Sciatic nerve (tissue), 2 donors: ENCODE results near the gene TCAP. TPM values are rescaled to one million over a fixed set of nuclear protein-coding genes. Genes with fewer than 3 reads are reported as not detected.

Experiments
- ATAC-seq: fragments of 200-7000 bp; cut with Tn5 transposase; one replicate; pipeline ENCODE4 v1.9.1; 2020; ENCODE audit warnings: mild to moderate bottlenecking, moderate library complexity
- DNase-seq: peaks from one replicate; pipeline ENCODE4 v3.0.0-alpha.2; 2020; ENCODE audit warnings: low spot score
- intact Hi-C: fragments of 100-400 bp; cut with DNase I; formaldehyde crosslinking; loops from one replicate; pipeline ENCODE4 v1.14.2; 2022
- total RNA-seq: library from RNA; stranded (reverse); fragmentation: NEBNext Ultra II Directional; extraction: Animal tissue kit (Norgen Biotek cat#: 25700); gene quantifications from one replicate; pipeline ENCODE4 v1.2.1, GENCODE V29; 2021
- donor health status: DM: no; HTN: no; CAD: no.
- donor health status: DM: no; HTN: no; CAD: no.

The TCAP gene, protein sequence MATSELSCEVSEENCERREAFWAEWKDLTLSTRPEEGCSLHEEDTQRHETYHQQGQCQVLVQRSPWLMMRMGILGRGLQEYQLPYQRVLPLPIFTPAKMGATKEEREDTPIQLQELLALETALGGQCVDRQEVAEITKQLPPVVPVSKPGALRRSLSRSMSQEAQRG
- total RNA-seq = 2.0 TPM

- no peak for DNase-seq
- ATAC-seq = no peak
- intact Hi-C loops = no loop called here
Measured at GRCh38 chr17:39664581-39665561, at the start of gene TCAP. TCAP (plus strand) TSS chr17:39665349; CDS start chr17:39665360, 11 bp downstream.

GRCh38 chr17:39615434-39615833 lies 49.7 kb upstream of the TCAP start:
- intact Hi-C loops = no loop called here
- ATAC-seq (no peak), DNase-seq (no peak)

DNA sequence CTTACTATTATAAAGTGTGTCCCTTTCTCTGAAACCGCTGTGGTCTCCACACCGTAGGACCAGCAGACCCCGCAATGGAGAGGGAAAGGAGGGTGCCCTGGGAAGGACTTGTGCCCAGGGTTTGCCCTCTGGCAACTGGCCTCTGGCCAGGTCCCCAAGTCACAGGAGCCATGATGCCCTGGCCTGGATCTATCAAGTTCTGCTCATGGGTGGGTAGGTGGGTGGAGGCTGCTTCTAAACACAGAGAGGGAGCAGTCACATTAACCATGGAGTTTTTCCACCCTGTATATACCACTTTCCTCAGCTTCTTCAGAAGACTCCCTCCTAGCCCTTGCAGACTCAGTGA lies 48.1 kb upstream of the TCAP start:
- ATAC-seq = no peak
- intact Hi-C loops = no loop called here
- no peak for DNase-seq

- no peak for ATAC-seq
- peak; percentile 71 for DNase-seq
- intact Hi-C loops = no loop called here
Measured at GRCh38 chr17:39617446-39618245, 47.5 kb upstream of the TCAP start.

- DNase-seq (no peak), ATAC-seq (no peak)
- intact Hi-C loops = no loop called here
Measured at GRCh38 chr17:39618246-39618913, 46.8 kb upstream of the TCAP start.

- no peak for DNase-seq
- no peak for ATAC-seq
- intact Hi-C loops = no loop called here
Measured at GRCh38 chr17:39618956-39619785, 46.0 kb upstream of the TCAP start.

DNA sequence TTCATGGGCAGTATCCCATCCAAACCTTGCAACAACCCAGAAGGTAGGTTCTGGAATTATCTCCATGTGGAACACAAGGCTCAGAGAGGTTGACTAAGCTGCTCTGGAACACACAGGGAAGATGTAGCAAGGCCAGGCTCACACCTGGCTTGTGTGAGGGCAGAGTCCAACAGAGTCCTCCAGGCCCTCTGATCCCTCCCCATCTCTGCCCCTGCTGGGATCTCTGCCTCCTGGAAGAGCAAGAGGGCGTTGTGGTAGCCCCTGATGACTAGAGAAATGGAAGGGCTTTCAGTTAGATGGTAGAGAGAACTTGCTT lies 45.4 kb upstream of the TCAP start:
- DNase-seq (no peak), ATAC-seq (no peak)
- intact Hi-C loops = loop anchor here (5.0 kb wide), 2 partner anchors 53 to 133 kb away; no protein-coding TSS in a partner anchor

DNA sequence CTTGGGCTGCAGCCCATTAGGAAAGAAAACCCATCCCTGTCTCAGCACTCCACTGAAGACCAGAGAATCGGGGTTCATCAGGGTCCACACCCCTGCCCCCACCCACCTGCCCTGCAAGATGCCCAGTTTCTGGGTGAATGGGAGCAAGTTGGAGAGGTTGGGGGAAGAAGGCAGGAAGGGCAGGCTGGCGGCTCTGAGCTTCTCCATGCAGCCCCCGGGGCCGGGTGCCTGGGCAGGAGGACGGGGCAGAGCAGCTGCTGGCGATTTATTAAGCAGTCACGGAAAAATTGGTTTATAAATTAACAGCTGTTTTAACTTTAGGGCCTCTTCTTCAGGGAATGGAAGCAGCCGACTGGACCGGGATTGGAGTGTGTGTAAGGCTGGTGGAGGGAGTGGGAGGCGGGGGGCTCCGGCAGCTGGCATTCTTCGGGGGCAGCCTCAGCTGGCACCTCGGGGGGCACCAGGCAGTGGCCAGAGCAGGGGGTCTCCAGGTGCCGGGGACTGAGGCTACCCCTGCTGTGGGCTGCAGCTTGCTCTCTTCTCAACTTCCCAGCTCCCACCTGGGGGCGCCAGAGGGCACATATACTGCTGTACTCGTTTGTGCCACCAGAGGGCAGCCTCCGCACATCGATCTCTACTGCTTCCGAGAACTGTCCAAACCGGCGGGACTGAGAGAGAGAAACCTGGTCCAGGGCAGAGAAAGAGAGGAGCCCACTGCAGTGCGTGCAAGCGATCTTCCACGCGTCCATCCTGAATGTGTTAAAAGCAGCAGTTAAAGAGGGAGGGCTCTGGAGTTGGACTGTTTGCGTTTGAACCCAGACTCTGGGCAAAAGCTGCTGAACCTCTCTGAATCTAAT lies 43.4 kb upstream of the TCAP start:
- intact Hi-C loops = loop anchor here (5.0 kb wide), 2 partner anchors 51 to 131 kb away; no protein-coding TSS in a partner anchor
- DNase-seq = peak; percentile 91
- ATAC-seq = peak; percentile 81

DNA sequence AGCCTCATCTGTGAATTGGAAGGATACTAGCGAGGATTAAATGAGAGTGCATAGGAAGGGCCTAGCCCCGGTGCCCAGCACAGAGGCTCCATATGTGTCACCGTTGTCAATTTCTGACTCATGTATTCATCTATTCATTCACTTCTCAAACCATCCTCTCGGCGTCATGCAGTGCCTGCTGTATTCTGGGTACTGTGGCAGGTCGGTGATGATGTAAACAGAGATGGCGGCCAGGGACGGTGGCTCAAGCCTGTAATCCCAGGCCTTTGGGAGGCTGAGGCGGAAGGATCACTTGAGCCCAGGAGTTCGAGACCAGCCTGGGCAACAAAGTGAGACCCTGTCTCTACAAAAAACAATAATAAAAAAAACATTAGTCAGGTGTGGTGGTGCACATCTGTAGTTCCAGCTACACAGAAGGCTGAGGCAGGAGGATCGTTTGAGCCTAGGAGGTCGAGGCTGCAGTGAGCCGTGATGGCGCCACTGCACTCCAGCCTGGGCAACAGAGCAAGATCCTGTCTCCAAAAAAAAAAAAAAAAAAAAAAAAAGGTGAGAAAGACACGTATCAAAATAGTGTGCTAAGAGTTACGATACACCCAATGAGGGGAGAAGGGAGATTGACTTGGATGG lies 42.7 kb upstream of the TCAP start:
- ATAC-seq (no peak), DNase-seq (no peak)
- intact Hi-C loops = loop anchor here (5.0 kb wide), 2 partner anchors 50 to 130 kb away; no protein-coding TSS in a partner anchor

GRCh38 chr17:39623356-39623950 lies 41.7 kb upstream of the TCAP start:
- intact Hi-C loops = loop anchor here (5.0 kb wide), 2 partner anchors 49 to 129 kb away; no protein-coding TSS in a partner anchor
- DNase-seq (peak; percentile 92), ATAC-seq (peak; percentile 73)

- intact Hi-C loops = loop anchor here (5.0 kb wide), 2 partner anchors 48 to 128 kb away; no protein-coding TSS in a partner anchor
- DNase-seq (no peak), ATAC-seq (no peak)
Measured at GRCh38 chr17:39624313-39624712, 40.8 kb upstream of the TCAP start.

DNA sequence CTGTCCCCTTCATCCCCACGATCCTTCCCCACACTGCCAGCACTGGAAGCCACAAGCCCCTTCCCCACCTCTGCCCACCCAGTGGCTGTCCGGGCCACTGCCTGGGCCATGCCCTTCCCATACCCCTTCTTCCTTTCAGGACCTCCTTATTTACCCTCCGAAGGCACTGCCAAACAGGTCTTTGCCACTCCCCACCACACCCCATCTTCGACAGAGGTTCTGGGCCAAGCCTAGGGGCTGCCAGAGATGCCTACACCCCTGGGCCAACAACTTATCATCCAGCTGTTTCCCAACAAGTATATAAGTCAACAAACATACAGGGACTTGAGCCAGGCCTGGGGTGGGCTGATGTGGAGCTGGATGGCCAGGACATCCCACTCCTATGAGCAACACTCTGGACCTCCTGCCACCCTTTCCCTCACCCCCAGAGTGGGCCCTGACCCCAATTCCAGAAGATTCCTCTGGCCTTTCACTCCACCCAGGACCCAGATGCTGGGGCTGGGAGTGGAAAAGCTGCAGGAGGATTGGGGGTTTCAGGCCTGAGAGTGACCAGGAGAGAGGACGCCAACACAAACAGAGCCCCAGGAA lies 39.9 kb upstream of the TCAP start:
- intact Hi-C loops = no loop called here
- no peak for DNase-seq
- ATAC-seq = no peak

- no peak for ATAC-seq
- intact Hi-C loops = no loop called here
Measured at GRCh38 chr17:39626171-39627046, 38.7 kb upstream of the TCAP start, which contains the start of gene PPP1R1B. PPP1R1B (plus strand) TSS chr17:39626952; CDS start chr17:39627393, 441 bp downstream.

GRCh38 chr17:39627047-39627711 lies 38.0 kb upstream of the TCAP start:
- intact Hi-C loops = no loop called here
- ATAC-seq (no peak), DNase-seq (no peak)

More at GRCh38 chr17:39626171-39627046, 38.7 kb upstream of the TCAP start, which contains the start of gene PPP1R1B:
- no peak for DNase-seq
